HG03095 (cell line): ENCODE measurements around the gene OR13J1.
"Not testable (repeated sequence)": the region's sequence is repeated elsewhere in the genome, so short reads cannot be mapped to it uniquely, and the experiment has no call there.

Experiments
- ATAC-seq: cut with Tn5 transposase; IDR thresholded peaks from one replicate; pipeline ENCODE4 v1.9.1; 2021; ENCODE audit warnings: moderate library complexity; ENCODE audit not compliant: unreplicated experiment

OR13J1 gene

DNA sequence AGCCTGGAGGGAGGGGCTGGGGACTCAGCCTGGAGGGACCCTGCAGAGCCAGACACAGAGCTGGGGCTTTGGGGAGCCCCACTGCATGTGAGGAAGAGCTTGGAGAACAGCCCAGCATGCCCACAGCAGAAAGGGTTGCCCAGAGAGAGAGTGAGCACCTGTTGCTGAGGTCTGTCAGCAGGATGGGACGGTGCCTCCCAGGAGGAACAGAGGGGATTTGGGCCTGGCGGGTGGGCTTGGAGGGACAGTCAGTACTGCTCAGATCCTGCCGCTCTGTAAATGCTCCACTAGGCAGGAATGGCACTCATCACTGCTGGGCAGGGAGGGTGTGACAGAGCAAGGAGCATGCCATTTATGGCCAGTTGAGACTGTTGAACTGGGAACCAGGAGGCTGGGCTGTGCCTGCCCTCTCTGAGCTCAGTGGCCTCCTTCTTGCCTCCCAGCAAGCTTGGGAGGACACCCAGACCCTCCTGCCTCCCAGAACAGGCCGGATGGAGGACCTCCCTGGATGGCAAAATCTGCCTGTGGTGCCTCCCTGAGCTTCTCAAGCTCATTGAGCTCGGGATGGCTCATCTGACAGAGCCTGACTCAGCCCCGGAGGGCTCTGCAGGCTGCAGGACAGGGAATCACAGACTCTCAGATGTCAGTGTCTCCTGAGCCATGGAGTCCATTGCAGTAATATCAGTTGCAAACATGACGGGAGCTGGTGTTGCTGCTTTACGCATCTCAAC, 35.0 kb upstream of the OR13J1 start:
- ATAC-seq, result no peak

DNA sequence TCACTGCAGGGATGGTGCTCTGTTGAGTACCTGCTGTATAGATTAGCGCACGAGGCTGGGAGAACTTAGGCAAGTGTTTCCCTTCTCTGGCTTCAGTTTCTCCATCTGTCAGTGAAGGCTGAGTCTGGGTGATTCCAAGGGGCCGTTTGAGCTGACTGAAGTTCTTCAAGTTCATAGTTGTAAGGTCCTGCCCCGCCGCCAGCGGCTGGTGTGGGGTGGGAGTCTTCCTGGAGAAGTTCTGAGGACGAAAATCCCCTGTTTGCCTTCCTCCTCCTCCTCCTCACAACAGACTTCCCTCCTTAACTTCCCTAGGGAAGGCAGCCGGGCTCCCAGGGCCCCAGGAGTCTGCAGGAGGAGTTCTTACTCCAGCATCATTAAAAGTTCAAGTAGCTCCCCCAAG, 34.1 kb upstream of the OR13J1 start:
- ATAC-seq, result no peak

DNA sequence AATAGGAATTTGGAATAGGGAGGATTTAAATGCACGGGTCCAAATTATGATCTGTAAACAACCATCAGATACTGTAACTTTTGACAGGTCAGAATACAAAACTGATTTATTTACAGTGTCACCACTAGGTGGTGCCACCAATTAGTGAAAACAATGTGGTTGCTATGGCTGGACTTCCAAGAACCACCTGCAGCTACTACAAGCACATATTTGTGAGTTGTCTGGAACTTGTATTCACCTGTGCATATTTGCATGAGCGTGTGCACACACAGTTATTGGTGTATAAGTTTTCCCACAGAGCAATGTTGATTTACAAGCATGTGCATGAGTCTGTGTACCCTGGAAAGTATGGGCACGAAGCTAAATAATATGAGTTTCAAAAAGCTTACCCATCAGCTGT, 32.8 kb upstream of the OR13J1 start:
- no peak for ATAC-seq

DNA sequence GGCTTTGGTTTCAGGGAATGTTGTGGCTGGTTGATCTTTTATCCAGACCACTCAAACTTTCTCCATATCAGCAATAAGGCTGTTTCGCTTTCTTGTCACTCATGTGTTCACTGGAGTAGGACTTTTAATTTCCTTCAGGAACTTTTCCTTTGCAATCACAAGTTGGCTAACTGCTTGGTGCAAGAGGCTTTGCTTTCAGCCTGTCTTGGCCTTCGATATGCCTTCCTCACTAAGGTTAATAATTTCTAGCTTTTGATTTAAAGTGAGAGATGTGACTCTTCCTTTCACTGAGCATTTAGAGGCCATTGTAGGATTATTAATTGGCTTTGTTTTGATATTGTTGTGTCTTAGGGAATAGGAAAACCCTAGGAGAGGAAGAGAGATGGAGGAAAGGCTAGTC, 28.8 kb upstream of the OR13J1 start:
- ATAC-seq, result no peak

DNA sequence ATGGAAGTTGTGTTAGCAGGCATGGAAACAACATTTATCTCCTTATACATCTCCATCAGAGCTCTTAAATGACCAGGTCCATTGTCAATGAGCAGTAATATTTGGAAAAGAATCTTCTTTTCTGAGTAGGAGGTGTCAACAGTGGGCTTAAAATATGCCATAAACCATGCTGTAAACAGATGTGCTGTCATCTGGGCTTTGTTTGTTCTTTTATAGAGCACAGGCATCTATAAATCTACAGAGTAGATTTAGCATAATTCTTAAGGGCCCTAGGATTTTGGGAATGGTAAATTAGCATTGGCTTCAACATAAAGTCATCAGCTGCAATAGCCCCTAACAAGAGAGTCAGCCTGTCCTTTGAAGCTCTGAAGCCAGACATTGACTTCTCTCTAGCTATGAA, 28.1 kb upstream of the OR13J1 start:
- no peak for ATAC-seq

DNA sequence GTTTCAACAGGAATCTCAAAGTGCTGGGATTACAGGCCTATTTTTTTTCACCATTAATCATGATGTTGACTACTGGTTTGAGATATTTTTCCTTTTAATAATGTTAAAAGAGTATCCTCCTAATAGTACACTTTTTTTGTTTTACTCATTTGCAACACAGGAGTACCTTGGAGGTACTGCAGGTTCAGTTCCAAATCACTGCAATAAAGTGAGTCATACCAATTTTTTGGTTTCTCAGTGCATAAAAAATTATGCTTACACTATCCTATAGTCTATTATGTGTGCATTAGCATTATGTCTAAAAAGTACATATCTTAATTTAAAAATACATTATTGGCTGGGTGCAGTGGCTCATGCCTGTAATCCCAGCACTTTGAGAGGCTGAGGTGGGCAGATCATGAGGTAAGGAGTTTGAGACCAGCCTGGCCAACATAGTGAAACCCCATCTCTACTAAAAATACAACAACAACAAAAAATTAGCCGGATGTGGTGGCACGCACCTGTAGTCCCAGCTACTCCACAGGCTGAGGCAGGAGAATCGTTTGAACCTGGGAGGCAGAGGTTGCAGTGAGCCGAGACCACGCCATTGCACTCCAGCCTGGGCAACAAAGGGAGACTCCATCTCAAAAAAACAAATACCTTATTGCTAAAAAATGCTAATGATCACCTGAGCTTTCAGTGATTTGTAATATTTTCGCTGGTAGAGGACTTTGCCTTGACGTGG, 27.3 kb upstream of the OR13J1 start:
- not testable (repeated sequence) for ATAC-seq

DNA sequence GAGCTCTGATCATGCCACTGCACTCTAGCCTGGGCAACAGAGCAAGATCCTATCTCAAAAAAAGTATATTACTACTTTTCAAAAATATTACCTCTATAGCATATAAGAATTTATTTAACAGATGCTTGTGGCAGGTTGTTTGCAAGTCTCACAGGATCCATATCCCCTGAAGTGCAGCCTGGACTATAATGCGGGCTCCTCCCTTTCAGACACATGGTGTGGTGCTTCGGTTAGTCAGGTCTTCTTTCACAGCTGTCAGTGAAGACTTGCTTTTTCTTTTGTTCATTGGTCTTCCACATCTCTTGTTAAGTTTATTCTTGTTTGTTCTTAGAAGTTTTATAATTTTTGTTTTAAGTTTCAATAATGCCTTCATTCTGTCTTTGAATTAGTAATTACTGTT, 26.4 kb upstream of the OR13J1 start:
- ATAC-seq, result no peak

DNA sequence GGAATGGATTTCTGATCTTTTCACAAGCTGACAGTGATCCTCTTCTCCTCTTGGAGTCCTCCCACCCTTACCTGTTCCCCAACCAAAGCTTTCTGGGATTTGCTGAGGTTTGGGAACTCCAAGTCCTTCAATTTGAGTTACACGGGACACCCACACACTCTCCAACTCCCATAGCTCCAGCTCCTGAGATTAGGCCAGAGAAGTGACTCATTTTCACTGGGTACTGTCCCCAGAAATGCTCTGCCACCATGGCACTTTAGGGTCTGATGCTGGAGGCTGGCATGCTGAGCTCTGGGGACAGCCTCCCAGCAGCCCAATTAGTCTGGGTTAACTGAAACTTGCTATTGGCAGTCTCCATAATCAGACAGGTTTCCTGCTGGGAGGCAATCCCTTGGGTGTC, 21.9 kb upstream of the OR13J1 start:
- no peak for ATAC-seq

DNA sequence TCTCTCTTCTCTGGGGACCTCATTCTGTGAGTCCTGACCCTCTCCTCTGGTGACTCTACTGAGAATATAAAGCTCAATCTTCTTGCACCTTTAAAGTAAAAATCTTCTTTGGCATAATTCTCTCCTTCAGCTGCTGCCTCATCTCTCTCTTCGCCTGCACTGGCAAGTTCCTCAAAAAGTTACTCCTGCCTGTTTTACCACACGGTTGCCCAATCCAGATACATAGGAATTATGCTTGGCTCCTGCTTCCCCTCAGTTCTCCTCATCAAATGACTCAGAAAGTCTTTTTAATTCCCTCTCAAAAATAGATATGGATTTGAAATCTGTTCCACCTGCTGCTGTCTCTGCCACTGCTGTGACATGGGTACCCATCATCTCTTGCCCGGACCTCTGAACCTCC, 21.4 kb upstream of the OR13J1 start:
- no peak for ATAC-seq

DNA sequence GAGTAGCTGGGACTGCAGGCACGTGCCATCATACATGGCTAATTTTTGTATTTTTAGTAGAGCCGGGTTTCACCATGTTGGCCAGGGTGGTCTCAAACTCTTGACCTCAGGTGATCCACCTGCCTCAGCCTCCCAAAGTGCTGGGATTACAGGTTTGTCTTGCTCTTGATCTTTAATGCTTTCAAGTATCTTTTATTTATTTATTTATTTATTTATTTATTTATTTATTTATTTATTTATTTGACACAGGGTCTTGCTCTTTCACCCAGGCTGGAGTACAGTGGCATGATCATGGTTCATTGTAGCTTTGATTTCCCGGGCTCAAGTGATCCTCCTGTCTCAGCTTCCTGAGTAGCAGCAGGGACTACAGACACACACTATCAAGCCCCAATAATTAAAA, 14.7 kb upstream of the OR13J1 start:
- ATAC-seq, result not testable (repeated sequence)

DNA sequence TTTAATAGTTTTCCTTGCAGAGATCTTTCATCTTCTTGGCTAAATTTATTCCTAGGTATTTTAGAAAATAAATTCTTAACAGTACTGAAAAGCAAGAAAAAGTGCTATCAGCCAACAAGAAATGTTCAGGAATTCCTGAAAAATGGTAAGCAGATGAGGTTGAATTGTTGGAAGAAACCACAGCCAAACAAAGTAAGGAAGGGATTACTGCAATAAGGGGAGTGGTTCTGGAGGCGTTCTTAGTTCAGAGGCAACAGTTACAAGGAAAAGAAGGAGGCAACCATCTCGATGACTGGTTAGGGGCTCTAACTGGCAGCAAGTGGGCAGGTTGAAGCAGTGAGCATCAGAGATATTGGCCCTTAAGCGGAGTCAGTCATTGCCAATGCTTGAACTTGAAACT, 12.8 kb upstream of the OR13J1 start:
- ATAC-seq, result no peak

DNA sequence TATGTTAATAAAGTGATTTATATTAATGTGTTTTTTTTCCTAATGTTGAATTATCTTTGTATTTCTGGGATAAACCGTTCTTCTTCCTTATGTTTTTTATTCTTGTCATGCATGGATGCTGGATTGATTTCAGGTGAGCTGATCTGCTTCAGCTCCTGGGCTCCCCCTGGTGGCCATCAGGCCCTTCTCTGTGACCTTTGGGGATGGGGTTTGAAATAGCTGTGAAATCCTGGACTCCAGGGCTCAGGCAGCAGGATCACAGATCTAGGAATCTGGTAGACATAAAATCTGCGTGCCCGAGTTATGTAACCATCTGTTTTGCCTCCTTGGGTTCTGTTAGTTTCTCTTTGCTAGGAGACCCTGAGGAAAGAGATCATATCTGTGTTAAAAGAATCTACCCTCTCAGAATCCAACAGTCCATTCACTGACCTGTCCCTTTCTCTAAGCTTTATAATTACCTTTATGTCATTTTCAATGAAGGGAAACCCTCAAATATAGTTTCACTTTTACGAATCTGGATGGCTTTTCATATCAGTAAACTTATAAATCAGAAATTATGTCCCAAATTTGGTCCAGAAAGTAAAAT, 12.2 kb upstream of the OR13J1 start:
- no peak for ATAC-seq

DNA sequence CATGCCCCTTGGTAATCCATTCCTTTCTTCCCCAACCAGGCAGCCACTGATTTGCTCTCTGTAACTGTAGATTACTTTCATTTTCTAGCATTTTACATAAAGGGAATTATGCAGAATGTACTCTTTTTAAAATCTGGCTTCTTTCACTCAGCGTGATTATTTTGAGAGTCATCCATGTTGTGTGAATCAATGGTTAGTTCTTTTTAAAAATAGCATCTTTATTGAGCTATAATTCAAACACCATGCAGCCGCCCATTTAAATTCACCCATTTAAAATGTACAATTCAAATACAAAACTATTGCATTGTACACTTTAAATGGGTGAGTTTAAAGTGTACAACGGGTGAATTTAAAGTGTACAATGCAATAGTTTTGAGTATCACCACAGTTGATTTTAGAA, 2.3 kb upstream of the OR13J1 start:
- no peak for ATAC-seq

DNA sequence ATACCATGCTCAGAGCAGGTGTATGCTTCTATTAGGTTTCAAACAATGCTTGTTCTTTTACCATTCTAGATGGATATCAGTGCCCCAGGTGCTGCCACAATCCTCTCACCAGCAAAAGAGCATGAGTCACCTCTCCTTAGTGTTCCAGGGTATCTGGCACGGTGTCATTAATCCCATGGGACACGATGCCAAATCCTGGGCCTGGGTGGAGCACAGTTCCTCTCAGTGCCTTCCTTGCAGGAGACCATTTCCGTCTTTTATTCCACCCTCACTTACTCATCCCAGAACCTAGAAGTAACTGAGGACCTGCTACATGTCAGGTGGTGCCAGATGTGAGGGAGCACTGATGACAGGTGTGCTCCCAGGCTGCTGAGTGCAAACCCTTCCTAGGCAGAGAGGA, 1.3 kb upstream of the OR13J1 start:
- no peak for ATAC-seq

DNA sequence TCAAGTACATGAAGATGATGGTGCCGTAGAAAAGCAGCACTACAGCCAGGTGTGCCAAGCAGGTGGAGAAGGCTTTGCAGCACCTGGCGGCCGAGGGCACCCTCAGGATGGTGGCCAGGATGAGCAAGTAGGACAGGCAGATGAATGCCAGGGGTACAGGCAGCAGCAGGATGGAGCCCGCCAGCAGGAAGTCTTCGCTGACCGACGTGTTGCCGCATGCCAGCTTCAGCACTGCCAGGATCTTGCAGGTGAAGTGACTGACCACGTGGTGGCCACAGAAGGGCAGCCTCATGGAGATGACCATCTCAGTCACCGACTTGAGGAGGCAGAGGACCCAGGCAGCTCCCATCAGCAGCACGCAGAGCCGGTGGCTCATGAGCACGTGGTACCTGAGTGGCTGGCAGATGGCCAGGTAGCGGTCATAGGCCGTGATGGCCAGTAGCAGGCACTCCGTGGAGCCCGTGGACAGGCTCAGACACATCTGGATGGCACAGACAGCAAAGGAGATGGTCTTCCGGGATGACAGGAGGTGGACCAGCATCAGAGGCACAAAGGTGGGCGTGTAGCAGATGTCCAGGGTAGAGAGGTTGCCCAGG, 482 bp downstream of the OR13J1 start:
- no peak for ATAC-seq

DNA sequence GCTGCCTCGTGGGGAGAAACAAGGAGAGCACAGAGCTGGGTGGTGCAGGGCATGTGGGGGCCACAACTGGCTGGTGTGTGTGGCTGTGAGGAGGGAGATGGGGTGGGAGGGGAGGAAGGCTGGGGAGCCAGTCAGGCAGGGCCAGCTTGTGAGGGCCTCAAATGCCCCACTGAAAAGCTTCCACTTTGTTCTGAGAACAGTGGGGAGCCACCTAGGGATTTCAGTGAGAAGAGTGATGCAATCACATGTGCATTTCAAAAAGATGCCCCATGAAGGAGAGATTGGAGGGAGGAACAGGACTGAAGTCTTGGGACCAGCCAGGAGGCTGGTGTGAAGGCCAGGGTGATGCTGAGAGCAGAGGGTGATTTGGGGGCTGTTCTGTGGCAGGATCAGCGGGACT, 1.3 kb downstream of the OR13J1 start:
- no peak for ATAC-seq

DNA sequence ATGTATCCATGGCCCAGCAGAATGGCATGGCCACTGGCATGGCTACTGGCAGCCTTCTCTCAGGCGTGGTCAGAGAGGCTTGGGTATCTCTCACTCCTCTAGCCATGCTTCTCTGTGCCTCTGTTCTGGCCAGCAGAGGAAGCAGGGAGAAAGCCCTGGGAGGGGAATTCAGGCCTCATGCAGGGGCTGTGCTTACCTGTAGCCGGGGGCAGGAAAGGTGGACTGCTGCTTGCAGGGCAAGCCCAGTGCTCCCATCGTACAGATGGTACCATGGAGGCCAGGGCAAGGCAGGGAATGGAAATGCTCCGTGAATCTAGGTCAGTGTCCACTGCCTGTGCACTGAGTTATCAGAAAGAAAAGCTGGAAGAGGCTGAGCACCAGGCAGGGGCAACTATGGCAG, 2.7 kb downstream of the OR13J1 start:
- no peak for ATAC-seq

DNA sequence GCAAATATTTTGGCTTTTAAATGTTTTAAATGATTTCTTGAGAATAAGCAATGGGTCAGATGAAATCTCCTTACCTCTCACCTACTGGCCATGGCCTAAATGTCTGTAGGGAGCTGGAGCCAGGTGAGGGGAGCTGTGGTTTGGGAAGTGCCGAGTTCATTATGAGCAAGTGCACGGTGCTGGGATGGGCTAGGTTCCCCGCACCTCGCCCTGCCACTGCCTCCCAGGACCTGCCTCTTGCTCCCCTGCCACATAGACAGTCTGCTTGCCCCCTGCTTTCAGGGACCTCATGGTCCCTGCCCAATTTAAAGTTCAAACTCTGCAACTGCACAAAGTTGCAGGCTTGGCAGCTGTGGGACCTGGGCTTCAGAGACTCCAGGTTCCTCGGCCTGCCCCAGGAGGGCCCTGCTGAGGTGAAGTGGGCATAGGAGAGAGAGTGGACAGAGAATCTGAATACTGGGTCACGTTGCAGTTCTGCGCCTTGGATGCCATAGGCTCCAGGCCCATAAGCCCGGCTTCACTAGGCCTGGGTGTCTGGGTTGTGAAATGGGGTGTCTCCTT, 5.4 kb downstream of the OR13J1 start:
- no peak for ATAC-seq

DNA sequence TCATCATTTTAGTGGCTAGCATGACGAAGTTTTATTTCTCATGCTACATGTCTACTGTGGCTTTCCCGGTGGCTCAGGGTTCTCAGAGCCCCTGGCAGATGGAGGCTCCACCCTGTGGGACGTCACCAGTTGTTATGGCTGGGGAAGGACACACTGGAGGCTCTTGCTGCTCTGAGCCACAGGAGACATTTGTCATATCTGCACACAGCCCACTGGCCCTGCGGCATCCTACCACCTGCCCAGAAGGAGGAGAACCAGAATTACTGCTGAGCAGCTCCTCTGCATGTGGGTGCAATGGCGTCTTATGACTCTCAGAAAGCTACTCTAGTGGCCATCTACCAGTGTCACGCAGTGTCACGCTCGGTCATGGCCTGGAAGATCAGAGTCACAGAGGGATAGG, 6.6 kb downstream of the OR13J1 start:
- ATAC-seq, result no peak

DNA sequence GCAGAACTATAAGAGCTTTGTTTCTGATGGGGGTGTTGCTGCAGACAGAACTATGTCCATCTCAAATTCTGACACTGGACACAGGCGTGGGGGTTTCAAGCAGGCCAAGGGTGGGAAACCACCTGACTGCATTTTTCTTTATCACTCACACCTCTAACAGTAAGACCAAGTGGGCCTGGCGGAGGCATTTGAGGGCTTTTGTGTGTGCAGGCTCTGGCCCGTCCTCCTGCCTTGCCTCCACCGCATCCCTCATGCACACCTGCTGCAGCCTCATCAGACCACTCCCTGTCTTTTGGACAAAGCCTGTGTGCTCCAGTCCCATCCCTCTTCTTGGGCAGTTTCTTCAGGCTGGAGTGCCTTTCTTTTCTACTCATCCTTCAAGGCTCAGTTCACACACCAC, 7.9 kb downstream of the OR13J1 start:
- no peak for ATAC-seq

DNA sequence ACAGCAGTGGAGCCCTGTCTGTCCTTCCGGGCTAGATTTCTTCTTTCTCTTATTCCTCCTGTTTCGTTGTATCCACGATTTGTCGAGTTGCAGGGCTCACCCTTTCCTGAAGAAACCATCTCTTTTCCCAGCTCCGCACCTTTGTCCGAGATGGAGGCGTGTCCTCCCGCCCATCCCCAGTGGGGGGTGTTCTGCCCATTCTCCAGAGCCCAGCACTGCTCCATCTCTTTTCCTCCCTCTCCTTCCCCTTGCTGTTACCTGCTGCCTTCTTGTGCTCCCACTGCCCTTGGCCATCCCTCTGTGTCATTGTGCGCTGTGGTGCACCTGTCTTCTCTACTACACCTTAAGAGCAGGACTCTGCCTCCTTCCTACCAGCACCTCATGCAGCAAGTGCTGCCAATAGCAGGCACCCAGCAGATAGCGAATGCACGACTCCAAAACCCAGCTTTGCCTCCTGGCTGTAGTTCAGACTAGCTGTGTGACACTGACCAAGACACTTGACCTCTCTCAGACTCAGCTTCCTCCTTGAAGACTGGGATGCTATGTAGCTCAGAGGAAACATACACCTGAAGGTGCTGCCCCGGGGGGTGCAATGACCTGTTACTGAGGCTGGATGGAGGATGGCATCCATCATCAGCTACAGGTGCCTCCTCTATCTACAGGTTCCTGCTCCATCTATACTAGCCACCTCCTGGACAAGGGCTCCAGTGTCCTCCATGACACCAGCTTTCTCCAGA, 8.9 kb downstream of the OR13J1 start:
- no peak for ATAC-seq
